ENCODE measurements around the gene KLF11. TPM values are rescaled to one million over a fixed set of nuclear protein-coding genes. Genes with fewer than 3 reads are reported as not detected.

KLF11 gene
- polyA plus RNA-seq, 3 donors: 22.8 to 23.6 (median 23.4) TPM

GRCh38 chr2:10054424-10054823, 11.1 kb downstream of the KLF11 start:
- DNase-seq (ENCODE audit: extremely low read depth in 1 of 11, low read depth in 9 of 11, low spot score in 4 of 11): no peak

GRCh38 chr2:10054976-10055375, 11.6 kb downstream of the KLF11 start:
- DNase-seq (ENCODE audit: extremely low read depth in 1 of 11, low read depth in 9 of 11, low spot score in 4 of 11): no peak

GRCh38 chr2:10056439-10056838, 13.1 kb downstream of the KLF11 start:
- no peak for DNase-seq (ENCODE audit: extremely low read depth in 1 of 11, low read depth in 9 of 11, low spot score in 4 of 11)

- peak in 8 of 11 donors; percentile 63 to 87 (median 76) for DNase-seq (ENCODE audit: extremely low read depth in 1 of 11, low read depth in 9 of 11, low spot score in 4 of 11)
These were observed 14.1 kb downstream of the KLF11 start for GRCh38 chr2:10057231-10058107.

- no peak for DNase-seq (ENCODE audit: extremely low read depth in 1 of 11, low read depth in 9 of 11, low spot score in 4 of 11)
These were observed 15.1 kb downstream of the KLF11 start for GRCh38 chr2:10058251-10059015.

- no peak for DNase-seq (ENCODE audit: extremely low read depth in 1 of 11, low read depth in 9 of 11, low spot score in 4 of 11)
These were observed 15.6 kb downstream of the KLF11 start for GRCh38 chr2:10059016-10059351.

GRCh38 chr2:10059552-10060335, 16.4 kb downstream of the KLF11 start:
- no peak for DNase-seq (ENCODE audit: extremely low read depth in 1 of 11, low read depth in 9 of 11, low spot score in 4 of 11)

- DNase-seq (ENCODE audit: extremely low read depth in 1 of 11, low read depth in 9 of 11, low spot score in 4 of 11): no peak
These were observed 18.0 kb downstream of the KLF11 start for GRCh38 chr2:10061221-10061925.

GRCh38 chr2:10062931-10063365, 19.6 kb downstream of the KLF11 start:
- no peak for DNase-seq (ENCODE audit: extremely low read depth in 1 of 11, low read depth in 9 of 11, low spot score in 4 of 11)

GRCh38 chr2:10063566-10063965, 20.2 kb downstream of the KLF11 start:
- no peak for DNase-seq (ENCODE audit: extremely low read depth in 1 of 11, low read depth in 9 of 11, low spot score in 4 of 11)

- no peak for DNase-seq (ENCODE audit: extremely low read depth in 1 of 11, low read depth in 9 of 11, low spot score in 4 of 11)
These were observed 21.8 kb downstream of the KLF11 start for GRCh38 chr2:10064932-10065772.

- DNase-seq (ENCODE audit: extremely low read depth in 1 of 11, low read depth in 9 of 11, low spot score in 4 of 11): no peak
These were observed 22.4 kb downstream of the KLF11 start for GRCh38 chr2:10065773-10066055.

GRCh38 chr2:10067330-10067729, 24.0 kb downstream of the KLF11 start:
- DNase-seq (ENCODE audit: extremely low read depth in 1 of 11, low read depth in 9 of 11, low spot score in 4 of 11): no peak

GRCh38 chr2:10067881-10068280, 24.5 kb downstream of the KLF11 start:
- DNase-seq (ENCODE audit: extremely low read depth in 1 of 11, low read depth in 9 of 11, low spot score in 4 of 11): no peak

- no peak for DNase-seq (ENCODE audit: extremely low read depth in 1 of 11, low read depth in 9 of 11, low spot score in 4 of 11)
These were observed 27.8 kb downstream of the KLF11 start for GRCh38 chr2:10071176-10071575.

GRCh38 chr2:10071595-10071994, 28.2 kb downstream of the KLF11 start:
- no peak for DNase-seq (ENCODE audit: extremely low read depth in 1 of 11, low read depth in 9 of 11, low spot score in 4 of 11)

- peak in 8 of 11 donors; percentile 76 to 90 (median 84) for DNase-seq (ENCODE audit: extremely low read depth in 1 of 11, low read depth in 9 of 11, low spot score in 4 of 11)
These were observed 29.5 kb downstream of the KLF11 start for GRCh38 chr2:10072656-10073480.
